Nephron progenitor cell (in vitro differentiated cells): Measurements from ENCODE around the gene SRP9.
A peak's percentile ranks its signal among the peaks of the same experiment; 100 is the strongest.
"Not testable (repeated sequence)": the region's sequence is repeated elsewhere in the genome, so short reads cannot be mapped to it uniquely, and the experiment has no call there.

ENCODE experiments used
- DNase-seq: peaks from one replicate; pipeline ENCODE4 v3.0.0; 2021
- H3K27ac Mint-ChIP-seq: 2 replicates; pipeline ENCODE4 v1.8.0; 2021; ENCODE audit warnings: mild to moderate bottlenecking, moderate library complexity, mixed read lengths
- H3K27me3 Mint-ChIP-seq: 2 replicates; pipeline ENCODE4 v1.8.0; 2021; ENCODE audit warnings: mild to moderate bottlenecking, low read depth, mixed read lengths; ENCODE audit not compliant: poor library complexity
- H3K36me3 Mint-ChIP-seq: 2 replicates; pipeline ENCODE4 v1.8.0; 2021; ENCODE audit warnings: low read depth, mixed read lengths
- H3K4me1 Mint-ChIP-seq: 2 replicates; pipeline ENCODE4 v1.8.0; 2021; ENCODE audit warnings: mixed read lengths
- H3K4me3 Mint-ChIP-seq: 2 replicates; pipeline ENCODE4 v1.8.0; 2021; ENCODE audit warnings: mild to moderate bottlenecking, moderate library complexity, mixed read lengths
- H3K9me3 Mint-ChIP-seq: 2 replicates; pipeline ENCODE4 v1.8.0; 2021; ENCODE audit warnings: mild to moderate bottlenecking, moderate library complexity, mixed read lengths
- CTCF ChIP-seq: fragments of 200-600 bp; sonication (generic); IDR thresholded peaks from 2 replicates; pipeline ENCODE4 v1.5.0; 2021; ENCODE audit warnings: antibody characterized with exemption

SRP9 gene

GRCh38 chr1:225777058-225777582 lies 506 bp upstream of the SRP9 start:
- no peaks in the 10 kb centered on the region for H3K9me3 Mint-ChIP-seq
- H3K4me1 Mint-ChIP-seq = peaks cover 56% of the 10 kb centered on the region
- no peak for DNase-seq
- peaks cover under 1% of the 10 kb centered on the region for H3K27me3 Mint-ChIP-seq
- H3K27ac Mint-ChIP-seq = no peak overlapping the region
- no peak for TF ChIP-seq CTCF
- H3K4me3 Mint-ChIP-seq = no peak overlapping the region
- H3K36me3 Mint-ChIP-seq = peaks cover 26% of the 10 kb centered on the region

- no peak for DNase-seq
- H3K27me3 Mint-ChIP-seq = peaks cover 3% of the 10 kb centered on the region
- H3K36me3 Mint-ChIP-seq = peaks cover 38% of the 10 kb centered on the region
- H3K9me3 Mint-ChIP-seq = no peaks in the 10 kb centered on the region
- no peak for TF ChIP-seq CTCF
- no peak overlapping the region for H3K27ac Mint-ChIP-seq
- H3K4me1 Mint-ChIP-seq = peaks cover 53% of the 10 kb centered on the region
- no peak overlapping the region for H3K4me3 Mint-ChIP-seq
Measured at GRCh38 chr1:225778337-225778669, 677 bp downstream of the SRP9 start.

GRCh38 chr1:225779165-225779564 lies 1.5 kb downstream of the SRP9 start:
- not testable (repeated sequence) for H3K27ac Mint-ChIP-seq, H3K9me3 Mint-ChIP-seq

GRCh38 chr1:225780134-225780533 lies 2.5 kb downstream of the SRP9 start:
- H3K4me1 Mint-ChIP-seq = peaks cover 37% of the 10 kb centered on the region

More at GRCh38 chr1:225779165-225779564, 1.5 kb downstream of the SRP9 start:
- peaks cover 45% of the 10 kb centered on the region for H3K4me1 Mint-ChIP-seq
- H3K4me3 Mint-ChIP-seq, H3K27me3 Mint-ChIP-seq, DNase-seq: not testable (repeated sequence)
- peaks cover 46% of the 10 kb centered on the region for H3K36me3 Mint-ChIP-seq

GRCh38 chr1:225780630-225781029 lies 3.0 kb downstream of the SRP9 start:
- H3K4me3 Mint-ChIP-seq = peak overlapping the region; percentile 62
- TF ChIP-seq CTCF = no peak
- H3K27ac Mint-ChIP-seq = peak overlapping the region; percentile 44
- H3K9me3 Mint-ChIP-seq = peaks cover 5% of the 10 kb centered on the region
- H3K4me1 Mint-ChIP-seq = peaks cover 37% of the 10 kb centered on the region
- no peak for DNase-seq
- H3K36me3 Mint-ChIP-seq = peaks cover 61% of the 10 kb centered on the region
- peaks cover 3% of the 10 kb centered on the region for H3K27me3 Mint-ChIP-seq

More at GRCh38 chr1:225780134-225780533, 2.5 kb downstream of the SRP9 start:
- peaks cover 3% of the 10 kb centered on the region for H3K27me3 Mint-ChIP-seq
- peaks cover 5% of the 10 kb centered on the region for H3K9me3 Mint-ChIP-seq
- H3K27ac Mint-ChIP-seq = no peak overlapping the region
- TF ChIP-seq CTCF = no peak
- H3K36me3 Mint-ChIP-seq = peaks cover 56% of the 10 kb centered on the region
- H3K4me3 Mint-ChIP-seq = no peak overlapping the region
- no peak for DNase-seq

GRCh38 chr1:225789142-225789541 lies 11.5 kb downstream of the SRP9 start:
- not testable (repeated sequence) for H3K27me3 Mint-ChIP-seq, DNase-seq, H3K27ac Mint-ChIP-seq, H3K4me1 Mint-ChIP-seq, H3K4me3 Mint-ChIP-seq
- H3K36me3 Mint-ChIP-seq = peaks cover 100% of the 10 kb centered on the region
- H3K9me3 Mint-ChIP-seq = peaks cover 72% of the 10 kb centered on the region

- Mint-ChIP-seq H3K9me3 (peaks cover 79% of the 10 kb centered on the region), H3K4me3 (no peak overlapping the region), H3K4me1 (peaks cover 2% of the 10 kb centered on the region), H3K27me3 (peaks cover 3% of the 10 kb centered on the region), H3K36me3 (peaks cover 100% of the 10 kb centered on the region), H3K27ac (no peak overlapping the region)
- no peak for TF ChIP-seq CTCF
- DNase-seq = no peak
Measured at GRCh38 chr1:225794954-225795353, 17.3 kb downstream of the SRP9 start.

- not testable (repeated sequence) for H3K27me3 Mint-ChIP-seq, H3K27ac Mint-ChIP-seq, H3K4me1 Mint-ChIP-seq, DNase-seq, H3K4me3 Mint-ChIP-seq
- Mint-ChIP-seq H3K9me3 (peaks cover 68% of the 10 kb centered on the region), H3K36me3 (peaks cover 99% of the 10 kb centered on the region)
Measured at GRCh38 chr1:225796097-225796496, 18.5 kb downstream of the SRP9 start.

- DNase-seq = not testable (repeated sequence)
- peaks cover 23% of the 10 kb centered on the region for H3K9me3 Mint-ChIP-seq
- H3K36me3 Mint-ChIP-seq = peaks cover 71% of the 10 kb centered on the region
Measured at GRCh38 chr1:225801146-225801545, 23.5 kb downstream of the SRP9 start.

More at GRCh38 chr1:225801146-225801545, 23.5 kb downstream of the SRP9 start:
- not testable (repeated sequence) for H3K27ac Mint-ChIP-seq, H3K4me1 Mint-ChIP-seq, H3K27me3 Mint-ChIP-seq, H3K4me3 Mint-ChIP-seq
